IPS-18c (cell line): ENCODE measurements around the gene GALNT17.

ENCODE experiments used
- H3K4me3 ChIP-seq: 2 replicates; pipeline ENCODE4 v1.7.0; 2013; ENCODE audit warnings: low read depth, mild to moderate bottlenecking, low read length, moderate library complexity; ENCODE audit not compliant: insufficient read depth
- H3K9me3 ChIP-seq: one replicate; pipeline ENCODE4 v1.6.1; 2013; ENCODE audit warnings: mild to moderate bottlenecking, low read length, moderate library complexity; ENCODE audit not compliant: control insufficient read depth, insufficient read depth

The GALNT17 gene

GRCh38 chr7:71132127-71132376 is at the start of gene GALNT17:
GALNT17 (plus strand) TSS chr7:71132144.
- Histone ChIP-seq H3K4me3 (peak within 1 kb of the TSS; percentile 91), H3K9me3 (no peaks in the 10 kb centered on the region)

- H3K4me3 ChIP-seq: no peak overlapping the region
These were observed 36.6 kb upstream of the GALNT17 start for GRCh38 chr7:71095266-71095860.

GRCh38 chr7:71096351-71096750 is 35.6 kb upstream of the GALNT17 start:
- H3K4me3 ChIP-seq: no peak overlapping the region

More at GRCh38 chr7:71095266-71095860, 36.6 kb upstream of the GALNT17 start:
- no peaks in the 10 kb centered on the region for H3K9me3 ChIP-seq

GRCh38 chr7:71106226-71106625 is 25.7 kb upstream of the GALNT17 start:
- Histone ChIP-seq H3K9me3 (no peaks in the 10 kb centered on the region), H3K4me3 (no peak overlapping the region)

More at GRCh38 chr7:71096351-71096750, 35.6 kb upstream of the GALNT17 start:
- peaks cover 2% of the 10 kb centered on the region for H3K9me3 ChIP-seq

GRCh38 chr7:71112436-71112835 is 19.5 kb upstream of the GALNT17 start:
- H3K9me3 ChIP-seq: no peaks in the 10 kb centered on the region
- H3K4me3 ChIP-seq: no peak overlapping the region

- no peak overlapping the region for H3K4me3 ChIP-seq
- H3K9me3 ChIP-seq: no peaks in the 10 kb centered on the region
These were observed 11.8 kb upstream of the GALNT17 start for GRCh38 chr7:71120096-71120495.

GRCh38 chr7:71129126-71129525 is 2.8 kb upstream of the GALNT17 start:
- H3K9me3 ChIP-seq: no peaks in the 10 kb centered on the region
- H3K4me3 ChIP-seq: no peak overlapping the region

- Histone ChIP-seq H3K4me3 (no peak overlapping the region), H3K9me3 (no peaks in the 10 kb centered on the region)
These were observed 1.8 kb upstream of the GALNT17 start for GRCh38 chr7:71130031-71130679.

GRCh38 chr7:71131256-71132126 is 453 bp upstream of the GALNT17 start:
- H3K9me3 ChIP-seq: no peaks in the 10 kb centered on the region
- H3K4me3 ChIP-seq: peak overlapping the region; percentile 91

GRCh38 chr7:71132377-71133231 is 660 bp downstream of the GALNT17 start:
- no peaks in the 10 kb centered on the region for H3K9me3 ChIP-seq
- H3K4me3 ChIP-seq: peak overlapping the region; percentile 91

- Histone ChIP-seq H3K9me3 (no peaks in the 10 kb centered on the region), H3K4me3 (peak overlapping the region; percentile 91)
These were observed 1.3 kb downstream of the GALNT17 start for GRCh38 chr7:71133232-71133622.

GRCh38 chr7:71133856-71134255 is 1.9 kb downstream of the GALNT17 start:
- Histone ChIP-seq H3K9me3 (no peaks in the 10 kb centered on the region), H3K4me3 (peak overlapping the region; percentile 91)

- Histone ChIP-seq H3K9me3 (no peaks in the 10 kb centered on the region), H3K4me3 (no peak overlapping the region)
These were observed 3.2 kb downstream of the GALNT17 start for GRCh38 chr7:71135116-71135515.

GRCh38 chr7:71135663-71136062 is 3.7 kb downstream of the GALNT17 start:
- H3K9me3 ChIP-seq: no peaks in the 10 kb centered on the region
- H3K4me3 ChIP-seq: no peak overlapping the region

- Histone ChIP-seq H3K4me3 (no peak overlapping the region), H3K9me3 (no peaks in the 10 kb centered on the region)
These were observed 5.5 kb downstream of the GALNT17 start for GRCh38 chr7:71137479-71137878.

GRCh38 chr7:71140264-71140663 is 8.3 kb downstream of the GALNT17 start:
- Histone ChIP-seq H3K4me3 (no peak overlapping the region), H3K9me3 (no peaks in the 10 kb centered on the region)

GRCh38 chr7:71144963-71145362 is 13.0 kb downstream of the GALNT17 start:
- Histone ChIP-seq H3K4me3 (no peak overlapping the region), H3K9me3 (no peaks in the 10 kb centered on the region)
